Esophagus squamous epithelium (tissue), 4 donors: ENCODE data around the gene HPD.

Experiments used
- POLR2A ChIP-seq, 4 donors: fragments of 450-650 bp; IDR thresholded peaks; one replicate each; pipeline ENCODE4 v1.6.1; 2017; ENCODE audit warnings: antibody characterized with exemption in 4 of 4, mild to moderate bottlenecking in 4 of 4, moderate library complexity in 3 of 4
- TF ChIP-seq, protein P1 (sequence below), 6 experiments: fragments of 450-650 bp in 4 of 6; fragments of 200-600 bp in 2 of 6; sonication (generic) in 2 of 6; IDR thresholded peaks; one replicate each; pipeline ENCODE4 v1.5.1; 2016 to 2019; ENCODE audit warnings: antibody characterized with exemption in 6 of 6, mild to moderate bottlenecking in 4 of 6, moderate library complexity in 4 of 6

DNA sequence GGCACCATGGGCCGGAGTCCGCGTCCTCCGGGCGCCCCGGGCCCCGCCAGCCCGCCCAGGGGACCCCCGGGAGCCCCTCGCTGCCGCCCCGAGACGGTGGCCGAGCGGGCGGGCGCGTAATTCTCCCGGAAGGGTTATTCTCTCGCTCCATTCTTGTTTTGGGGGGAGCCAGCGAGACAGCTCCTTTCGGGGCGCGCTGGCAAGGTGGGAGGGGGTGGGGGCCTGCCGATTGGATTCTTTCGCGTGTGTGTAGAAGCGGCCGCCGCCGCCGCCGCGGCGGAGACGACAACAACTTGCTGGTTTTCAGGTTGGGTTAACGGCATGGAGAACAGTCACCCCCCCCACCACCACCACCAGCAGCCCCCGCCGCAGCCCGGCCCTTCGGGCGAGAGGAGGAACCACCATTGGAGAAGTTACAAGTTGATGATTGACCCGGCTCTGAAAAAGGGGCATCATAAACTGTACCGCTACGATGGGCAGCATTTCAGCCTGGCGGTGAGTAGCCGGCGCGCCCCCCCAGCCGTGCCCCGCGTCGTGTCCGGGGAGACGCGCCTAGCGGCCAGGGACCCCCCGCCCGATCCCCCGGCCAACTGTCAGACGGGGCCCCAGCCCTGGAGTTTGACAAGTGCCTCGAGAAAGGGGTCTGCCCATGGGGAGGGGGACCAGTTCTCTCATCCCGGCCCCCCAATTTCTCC lies 54.1 kb downstream of the HPD start:
- TF ChIP-seq POLR2A (IDR thresholded peaks at IDR 0.05), result no peak
- TF ChIP-seq, protein P1, sequence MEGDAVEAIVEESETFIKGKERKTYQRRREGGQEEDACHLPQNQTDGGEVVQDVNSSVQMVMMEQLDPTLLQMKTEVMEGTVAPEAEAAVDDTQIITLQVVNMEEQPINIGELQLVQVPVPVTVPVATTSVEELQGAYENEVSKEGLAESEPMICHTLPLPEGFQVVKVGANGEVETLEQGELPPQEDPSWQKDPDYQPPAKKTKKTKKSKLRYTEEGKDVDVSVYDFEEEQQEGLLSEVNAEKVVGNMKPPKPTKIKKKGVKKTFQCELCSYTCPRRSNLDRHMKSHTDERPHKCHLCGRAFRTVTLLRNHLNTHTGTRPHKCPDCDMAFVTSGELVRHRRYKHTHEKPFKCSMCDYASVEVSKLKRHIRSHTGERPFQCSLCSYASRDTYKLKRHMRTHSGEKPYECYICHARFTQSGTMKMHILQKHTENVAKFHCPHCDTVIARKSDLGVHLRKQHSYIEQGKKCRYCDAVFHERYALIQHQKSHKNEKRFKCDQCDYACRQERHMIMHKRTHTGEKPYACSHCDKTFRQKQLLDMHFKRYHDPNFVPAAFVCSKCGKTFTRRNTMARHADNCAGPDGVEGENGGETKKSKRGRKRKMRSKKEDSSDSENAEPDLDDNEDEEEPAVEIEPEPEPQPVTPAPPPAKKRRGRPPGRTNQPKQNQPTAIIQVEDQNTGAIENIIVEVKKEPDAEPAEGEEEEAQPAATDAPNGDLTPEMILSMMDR (IDR thresholded peaks at IDR 0.05), result peak in 1 of 6 experiments; percentile 4
